Activated CD4-positive, alpha-beta T cell treated with anti-CD3 and anti-CD28 coated beads, Interleukin-10, Interleukin-2, amounts not matched to agents 100 ng/mL and 50 ng/mL, durations not matched to agents 16 hours and 8 hours (primary cell): ENCODE results near the gene CASKIN2.
A peak's percentile ranks its signal among the peaks of the same experiment; 100 is the strongest.
"Not testable (repeated sequence)": the region's sequence is repeated elsewhere in the genome, so short reads cannot be mapped to it uniquely, and the experiment has no call there.

Source experiments
- DNase-seq: peaks from one replicate; pipeline ENCODE4 v3.0.0-alpha.2; 2020

CASKIN2 gene

DNA sequence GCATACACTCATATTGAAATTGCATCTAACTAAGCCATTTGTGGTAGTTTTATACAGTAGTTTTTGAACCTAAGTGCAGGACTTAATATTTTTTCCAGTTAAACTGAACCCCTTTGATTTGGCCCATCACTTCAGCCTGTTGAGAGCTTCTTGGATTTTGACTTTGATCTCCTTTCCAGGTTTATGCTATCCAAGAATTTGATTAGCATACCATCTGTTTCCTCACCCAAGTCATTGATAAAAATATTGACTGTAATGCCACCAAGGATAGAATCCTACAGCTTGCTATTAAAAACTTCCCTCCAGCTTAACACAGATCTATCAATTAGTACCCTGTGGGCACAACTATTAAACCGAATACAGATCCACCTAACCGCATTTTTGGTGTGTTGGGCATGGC lies 51.7 kb downstream of the CASKIN2 start:
- DNase-seq, result no peak

DNA sequence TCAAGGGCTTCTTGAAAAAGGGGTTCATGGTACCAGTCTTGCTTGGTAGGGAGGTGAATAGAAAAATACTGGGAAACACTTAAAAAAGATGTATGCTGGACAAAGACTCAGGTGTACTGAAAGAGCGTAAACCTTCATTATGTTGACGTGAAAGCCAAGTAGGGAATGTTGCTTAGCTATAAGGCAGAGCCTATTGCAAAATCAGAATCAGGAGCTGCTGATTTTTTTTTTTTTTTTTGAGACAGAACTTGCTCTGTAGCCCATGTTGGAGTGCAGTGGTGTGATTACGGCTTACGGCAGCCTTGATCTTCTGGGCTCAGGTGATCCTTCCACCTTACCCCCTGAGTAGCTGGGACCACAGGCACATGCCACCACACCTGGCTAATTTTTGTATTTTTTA lies 55.0 kb downstream of the CASKIN2 start:
- DNase-seq, result no peak

DNA sequence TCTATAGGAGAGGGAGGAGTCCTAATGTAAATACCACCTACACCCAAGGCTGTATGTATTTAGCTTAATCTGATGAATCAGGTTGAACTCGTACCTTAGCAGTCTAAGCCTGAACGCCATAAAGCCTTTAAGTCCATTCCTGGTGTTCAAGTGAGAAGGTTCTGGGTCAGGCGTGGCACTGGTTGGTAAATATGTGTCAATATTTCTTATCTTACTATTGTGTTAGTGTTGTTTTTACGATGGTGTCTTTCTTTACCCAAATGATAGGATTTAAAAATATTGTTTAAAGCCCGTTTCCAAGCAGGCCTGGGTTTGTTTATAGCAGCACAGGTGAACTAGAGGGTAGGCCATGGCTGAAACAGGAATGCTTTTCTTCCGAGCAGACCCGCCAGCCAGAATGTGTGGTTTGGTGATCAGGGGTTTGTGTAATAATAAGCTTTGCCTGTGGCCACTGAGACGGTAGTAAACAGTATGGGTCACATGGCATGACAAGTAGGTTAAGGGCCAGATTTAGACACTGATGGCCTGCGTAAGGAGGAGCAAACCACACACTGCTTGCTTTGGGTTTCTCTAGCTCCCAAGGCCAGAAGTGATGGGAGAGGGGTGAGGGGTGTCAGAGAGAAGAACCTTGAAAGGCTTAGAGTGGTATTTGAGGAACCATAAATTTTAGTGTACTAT lies 55.6 kb downstream of the CASKIN2 start:
- DNase-seq, result no peak

DNA sequence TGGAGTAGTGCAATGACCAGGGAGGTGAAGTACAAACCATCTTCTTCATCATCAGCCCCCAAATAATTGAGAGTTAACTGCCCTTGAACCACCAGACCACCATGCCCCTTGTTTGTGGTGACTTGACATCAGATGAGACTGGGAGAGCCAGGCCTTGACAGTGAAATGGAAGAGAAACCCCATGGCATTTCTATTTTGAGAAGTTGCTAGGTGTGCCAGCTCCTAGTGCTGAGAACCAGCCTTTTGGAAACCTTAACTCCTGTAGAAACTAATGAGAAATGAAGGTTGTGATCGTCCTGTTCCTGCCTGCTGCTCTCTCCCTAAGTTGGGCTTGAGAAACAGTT lies 56.1 kb downstream of the CASKIN2 start:
- DNase-seq, result no peak

DNA sequence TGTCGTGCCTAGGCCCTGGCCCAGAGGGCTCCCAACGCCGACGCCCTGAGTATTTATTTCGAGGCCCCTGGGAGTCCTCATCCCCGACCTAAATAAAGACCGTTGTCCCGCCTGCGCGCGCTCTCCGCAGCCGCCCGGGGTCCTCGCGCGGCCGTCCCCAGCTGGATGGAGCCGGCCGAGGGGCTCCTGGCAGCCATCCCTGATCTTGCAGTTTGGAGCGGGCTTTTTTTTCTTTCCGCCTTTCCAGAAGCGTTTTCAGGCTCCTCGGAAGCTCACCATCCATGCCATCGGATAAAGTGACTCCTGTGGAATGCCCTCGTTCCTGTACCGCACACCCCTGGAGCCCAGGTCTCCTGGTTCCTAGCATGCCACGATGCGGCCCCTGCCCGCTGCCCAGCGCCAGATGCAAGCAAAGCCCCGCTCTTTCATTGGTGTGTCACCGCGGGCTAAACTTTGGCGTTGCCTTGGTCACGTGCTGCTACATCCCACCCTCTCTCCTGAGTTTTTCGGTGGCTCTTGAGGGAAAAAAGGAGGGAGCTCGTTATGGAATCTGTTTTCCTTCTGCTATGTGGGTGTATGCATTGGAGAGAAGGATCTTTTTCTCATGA lies 58.2 kb downstream of the CASKIN2 start:
- DNase-seq, result peak; percentile 13

DNA sequence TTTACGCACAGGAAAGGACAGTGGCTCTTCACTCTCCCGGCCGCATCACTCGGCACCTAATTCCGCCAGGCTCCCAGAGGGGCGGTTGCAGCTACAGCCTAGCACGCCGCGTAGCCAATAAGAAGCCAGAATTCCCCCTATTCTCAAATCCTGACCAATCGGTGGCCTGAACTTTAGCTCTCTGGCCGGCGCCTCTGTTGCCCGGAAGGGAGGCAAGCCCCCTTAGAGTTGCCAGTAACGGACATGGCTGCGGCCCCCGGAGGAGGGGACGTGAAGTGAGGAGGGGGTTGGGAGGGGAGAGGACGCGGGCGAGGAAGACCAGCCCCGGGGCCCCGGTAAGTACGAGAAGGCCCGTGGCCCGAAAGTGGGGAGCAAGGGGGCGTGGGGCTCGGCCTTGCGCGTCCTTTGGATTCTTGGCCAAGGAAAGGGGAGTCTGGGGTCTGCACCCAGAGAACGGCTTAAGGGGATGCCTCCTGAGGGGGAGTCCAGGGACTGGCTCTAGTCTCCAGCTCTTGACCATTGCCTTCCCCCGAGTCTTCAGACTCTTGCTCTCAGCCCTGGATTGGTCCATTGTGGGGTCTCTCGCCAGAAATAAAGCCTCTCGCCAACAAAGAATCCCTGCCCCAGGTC lies 58.8 kb downstream of the CASKIN2 start, which contains the start of gene TMEM94:
TMEM94 (plus strand) TSS at position 219 of the 630 bp plus-strand sequence. CDS start 15,271 bp downstream, outside the sequence.
- peak; percentile 97 for DNase-seq

DNA sequence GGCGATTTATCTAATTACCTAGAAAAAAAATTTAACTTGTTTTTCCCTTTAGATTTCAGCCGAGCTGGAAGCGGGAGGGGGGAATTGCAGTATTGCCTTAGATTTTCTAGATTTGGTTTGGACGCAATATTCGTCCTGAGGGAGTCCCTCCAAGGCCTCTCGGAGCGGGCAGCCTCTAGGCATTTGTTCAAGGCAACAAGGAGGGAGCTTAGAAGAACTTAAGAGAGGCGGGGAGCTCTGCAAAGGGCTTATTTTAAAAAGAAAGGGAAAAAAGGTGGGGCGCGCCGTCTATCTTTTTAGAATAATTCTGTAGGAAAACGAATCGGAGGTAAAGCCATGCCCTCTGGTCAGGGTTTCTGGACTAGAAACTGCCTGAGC lies 59.3 kb downstream of the CASKIN2 start:
- no peak for DNase-seq

DNA sequence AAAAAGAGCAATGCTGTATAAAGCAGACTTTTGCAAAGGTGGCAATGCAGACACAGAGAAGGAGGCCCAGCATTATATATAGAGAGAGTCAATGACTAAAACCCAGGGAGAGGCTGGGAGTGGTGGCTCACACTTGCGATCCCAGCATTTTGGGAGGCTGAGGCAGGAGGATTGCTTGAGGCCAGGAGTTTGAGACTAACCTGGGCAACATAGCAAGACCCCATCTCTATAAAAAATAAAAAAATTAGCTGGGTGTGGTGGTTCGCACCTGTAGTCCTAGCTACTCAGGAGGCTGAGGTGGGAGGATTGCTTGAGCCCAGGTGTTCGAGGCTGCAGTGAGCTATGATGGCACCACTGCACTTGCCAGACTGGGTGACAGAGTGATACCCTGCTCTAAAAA lies 60.7 kb downstream of the CASKIN2 start:
- not testable (repeated sequence) for DNase-seq

DNA sequence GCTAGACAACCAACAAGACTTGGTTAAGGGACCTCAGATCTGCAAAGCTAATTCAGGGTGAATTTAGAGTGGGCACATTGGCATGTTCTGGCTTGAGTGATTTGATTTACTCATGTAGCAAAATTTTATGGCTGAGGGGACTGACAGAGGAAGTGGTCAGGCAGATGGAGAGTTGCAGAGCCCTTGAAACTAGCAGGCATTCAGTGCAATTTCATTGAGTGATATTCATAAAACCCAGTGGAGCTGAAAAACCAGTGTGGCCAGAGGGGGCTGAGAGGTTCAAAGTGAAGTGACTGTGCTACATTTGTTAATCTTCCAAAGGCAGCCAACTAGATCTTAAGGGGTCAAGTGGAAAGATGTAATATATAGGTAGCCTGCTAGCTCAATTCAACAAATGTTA lies 61.1 kb downstream of the CASKIN2 start:
- no peak for DNase-seq

DNA sequence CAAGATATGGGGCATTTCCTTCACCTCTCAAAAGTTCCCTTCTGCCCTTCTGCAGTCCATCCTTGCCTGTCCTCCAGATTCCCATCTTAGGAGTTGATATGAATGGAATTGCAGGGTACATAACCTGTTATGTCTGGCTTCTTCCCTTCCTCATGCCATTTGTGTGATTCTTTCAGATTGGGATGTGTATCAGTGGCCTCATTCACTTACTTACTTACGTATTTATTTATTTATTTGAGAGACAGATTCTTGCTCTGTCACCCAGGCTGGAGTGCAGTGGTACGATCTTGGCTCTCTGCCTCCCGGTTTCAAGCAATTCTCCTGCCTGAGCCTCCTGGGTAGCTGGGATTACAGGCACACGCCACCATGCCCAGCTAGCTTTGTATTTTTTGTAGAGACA lies 65.1 kb downstream of the CASKIN2 start:
- DNase-seq, result no peak
